ENCODE results near the gene ZFP92.

The ZFP92 gene

DNA sequence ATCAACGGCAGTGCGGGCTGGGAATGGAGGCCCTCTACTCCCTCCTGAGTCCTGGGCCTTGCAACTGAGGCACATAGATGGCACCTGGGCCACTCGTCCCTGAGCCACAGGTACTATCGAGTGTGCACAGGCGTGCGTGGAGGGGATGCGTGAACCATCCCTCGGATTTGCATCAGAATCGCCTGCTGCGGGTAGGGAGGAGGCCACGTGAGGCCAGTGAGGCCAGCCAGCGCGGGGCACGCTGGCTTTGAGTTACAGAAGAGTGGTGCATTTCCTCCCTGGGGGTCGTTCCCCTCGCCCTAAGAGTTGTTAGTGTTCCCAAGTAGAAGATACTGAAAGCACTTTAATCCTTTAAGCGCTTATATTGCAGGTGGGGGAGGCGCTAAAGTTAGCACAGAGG lies 10.6 kb downstream of the ZFP92 start:
- no peak overlapping the region for H3K27ac ChIP-seq
- H3K36me3 ChIP-seq (replicated peaks): no peaks in the 10 kb centered on the region
- no peaks in the 10 kb centered on the region for H3K27me3 ChIP-seq (replicated peaks)
- TF ChIP-seq, protein P1, sequence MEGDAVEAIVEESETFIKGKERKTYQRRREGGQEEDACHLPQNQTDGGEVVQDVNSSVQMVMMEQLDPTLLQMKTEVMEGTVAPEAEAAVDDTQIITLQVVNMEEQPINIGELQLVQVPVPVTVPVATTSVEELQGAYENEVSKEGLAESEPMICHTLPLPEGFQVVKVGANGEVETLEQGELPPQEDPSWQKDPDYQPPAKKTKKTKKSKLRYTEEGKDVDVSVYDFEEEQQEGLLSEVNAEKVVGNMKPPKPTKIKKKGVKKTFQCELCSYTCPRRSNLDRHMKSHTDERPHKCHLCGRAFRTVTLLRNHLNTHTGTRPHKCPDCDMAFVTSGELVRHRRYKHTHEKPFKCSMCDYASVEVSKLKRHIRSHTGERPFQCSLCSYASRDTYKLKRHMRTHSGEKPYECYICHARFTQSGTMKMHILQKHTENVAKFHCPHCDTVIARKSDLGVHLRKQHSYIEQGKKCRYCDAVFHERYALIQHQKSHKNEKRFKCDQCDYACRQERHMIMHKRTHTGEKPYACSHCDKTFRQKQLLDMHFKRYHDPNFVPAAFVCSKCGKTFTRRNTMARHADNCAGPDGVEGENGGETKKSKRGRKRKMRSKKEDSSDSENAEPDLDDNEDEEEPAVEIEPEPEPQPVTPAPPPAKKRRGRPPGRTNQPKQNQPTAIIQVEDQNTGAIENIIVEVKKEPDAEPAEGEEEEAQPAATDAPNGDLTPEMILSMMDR (IDR thresholded peaks at IDR 0.05; ENCODE audit: low read depth, low read length, missing control alignments): no peak
- in situ Hi-C loops (cut with HindIII; ENCODE audit: low pct_ligation_motif_present, low sequenced_read_pairs): no loop called here
- no peak for DNase-seq
- no peak overlapping the region for H3K4me3 ChIP-seq (ENCODE audit: low read depth, low read length)

DNA sequence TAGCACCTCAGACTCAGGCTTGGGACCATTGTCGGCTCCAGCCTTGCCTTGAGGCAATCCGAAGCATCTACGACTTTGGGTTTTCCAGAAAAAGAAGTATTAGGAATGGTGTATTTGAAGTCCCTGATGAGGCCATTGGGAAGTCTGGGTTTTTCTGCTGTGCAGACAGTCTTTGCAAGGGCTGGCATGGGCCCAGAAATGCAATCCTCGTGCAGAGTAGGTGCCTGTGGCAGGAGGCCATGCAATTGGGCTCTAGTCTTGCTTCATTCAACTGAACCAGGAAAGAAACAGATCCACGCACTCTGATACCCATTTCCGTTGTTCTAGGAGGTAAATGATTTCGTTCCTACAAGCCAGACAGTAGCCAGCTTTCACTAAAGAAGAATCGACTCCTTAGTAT lies 12.4 kb downstream of the ZFP92 start:
- in situ Hi-C loops (cut with HindIII; ENCODE audit: low pct_ligation_motif_present, low sequenced_read_pairs): no loop called here
- Histone ChIP-seq H3K27ac (no peak overlapping the region), H3K4me3 (ENCODE audit: low read depth, low read length) (no peak overlapping the region), H3K27me3 (replicated peaks) (no peaks in the 10 kb centered on the region), H3K36me3 (replicated peaks) (no peaks in the 10 kb centered on the region)
- no peak for DNase-seq
- TF ChIP-seq, protein P1 (IDR thresholded peaks at IDR 0.05; ENCODE audit: low read depth, low read length, missing control alignments): no peak

DNA sequence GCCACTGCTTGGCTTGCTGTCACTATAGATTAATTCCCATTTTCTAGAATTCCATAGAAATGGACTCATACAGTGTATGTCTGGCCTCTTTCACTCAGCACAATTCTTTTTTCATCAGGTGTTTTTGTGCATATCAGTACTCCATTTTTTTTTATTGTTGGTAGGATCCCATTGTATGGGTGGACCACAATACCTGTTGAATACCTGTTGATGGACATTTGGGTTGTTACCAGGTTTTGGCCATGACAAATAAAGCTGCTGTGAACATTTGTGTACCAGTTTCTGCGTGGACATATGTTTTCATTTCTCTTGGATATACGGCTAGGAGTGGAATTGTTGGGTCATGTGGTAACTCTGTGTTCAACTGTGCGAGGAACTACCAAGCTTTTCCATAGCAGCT lies 14.9 kb downstream of the ZFP92 start:
- Histone ChIP-seq H3K27me3 (replicated peaks) (no peaks in the 10 kb centered on the region), H3K36me3 (replicated peaks) (no peaks in the 10 kb centered on the region), H3K4me3 (ENCODE audit: low read depth, low read length) (no peak overlapping the region), H3K27ac (no peak overlapping the region)
- TF ChIP-seq, protein P1 (IDR thresholded peaks at IDR 0.05; ENCODE audit: low read depth, low read length, missing control alignments): no peak
- DNase-seq: no peak
- in situ Hi-C loops (cut with HindIII; ENCODE audit: low pct_ligation_motif_present, low sequenced_read_pairs): no loop called here

DNA sequence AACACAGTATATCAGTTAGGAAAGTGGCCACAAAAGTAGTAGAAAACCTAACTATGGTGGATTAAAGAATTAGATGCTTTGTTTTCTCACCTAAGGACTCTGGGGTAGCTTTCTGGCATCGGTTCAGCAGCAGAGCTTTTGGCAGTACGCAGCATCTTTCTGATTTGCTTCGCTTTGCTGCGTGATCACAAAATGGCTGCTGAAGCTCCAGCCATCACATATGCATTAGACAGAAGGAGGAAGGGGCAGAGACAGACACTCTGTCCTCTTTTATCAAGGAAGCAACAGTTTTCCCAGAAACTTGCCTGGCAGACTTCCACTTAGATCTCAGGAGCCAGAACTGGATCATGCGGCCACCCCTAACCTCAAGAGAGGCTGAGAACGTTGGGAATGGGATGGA lies 19.5 kb downstream of the ZFP92 start:
- in situ Hi-C loops (cut with HindIII; ENCODE audit: low pct_ligation_motif_present, low sequenced_read_pairs): no loop called here
- H3K36me3 ChIP-seq (replicated peaks): no peaks in the 10 kb centered on the region
- no peaks in the 10 kb centered on the region for H3K27me3 ChIP-seq (replicated peaks)
- no peak overlapping the region for H3K27ac ChIP-seq
- H3K4me3 ChIP-seq (ENCODE audit: low read depth, low read length): no peak overlapping the region
- DNase-seq: no peak
- TF ChIP-seq, protein P1 (IDR thresholded peaks at IDR 0.05; ENCODE audit: low read depth, low read length, missing control alignments): no peak

DNA sequence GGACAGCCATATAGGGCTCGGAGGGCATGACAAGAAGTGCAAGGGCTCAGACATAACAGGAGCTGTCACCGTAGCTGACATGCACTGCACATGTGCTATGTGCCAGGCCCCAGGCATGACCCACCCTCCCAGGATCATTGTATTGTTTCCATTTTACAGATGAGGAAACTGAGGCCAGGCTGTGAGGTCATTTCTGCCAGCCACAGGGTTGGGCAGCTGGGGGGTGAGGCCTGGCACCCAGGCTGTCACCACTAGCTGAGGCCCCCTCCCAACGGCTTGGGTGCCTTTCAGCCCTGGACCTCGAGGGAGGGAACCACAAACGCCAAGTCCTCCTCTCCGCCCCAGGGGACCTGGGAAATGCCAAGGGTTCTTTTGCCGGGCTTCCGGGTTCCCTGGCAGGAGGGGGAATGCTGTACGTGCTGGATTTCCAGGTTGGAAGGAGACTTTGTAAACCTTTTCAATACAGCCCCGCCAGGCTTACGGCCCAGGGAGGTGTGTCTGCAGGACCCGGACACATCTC lies 21.9 kb downstream of the ZFP92 start:
- TF ChIP-seq, protein P1 (IDR thresholded peaks at IDR 0.05; ENCODE audit: low read depth, low read length, missing control alignments): no peak
- H3K27ac ChIP-seq: no peak overlapping the region
- in situ Hi-C loops (cut with HindIII; ENCODE audit: low pct_ligation_motif_present, low sequenced_read_pairs): no loop called here
- H3K36me3 ChIP-seq (replicated peaks): no peaks in the 10 kb centered on the region
- no peak overlapping the region for H3K4me3 ChIP-seq (ENCODE audit: low read depth, low read length)
- DNase-seq: no peak
- no peaks in the 10 kb centered on the region for H3K27me3 ChIP-seq (replicated peaks)

DNA sequence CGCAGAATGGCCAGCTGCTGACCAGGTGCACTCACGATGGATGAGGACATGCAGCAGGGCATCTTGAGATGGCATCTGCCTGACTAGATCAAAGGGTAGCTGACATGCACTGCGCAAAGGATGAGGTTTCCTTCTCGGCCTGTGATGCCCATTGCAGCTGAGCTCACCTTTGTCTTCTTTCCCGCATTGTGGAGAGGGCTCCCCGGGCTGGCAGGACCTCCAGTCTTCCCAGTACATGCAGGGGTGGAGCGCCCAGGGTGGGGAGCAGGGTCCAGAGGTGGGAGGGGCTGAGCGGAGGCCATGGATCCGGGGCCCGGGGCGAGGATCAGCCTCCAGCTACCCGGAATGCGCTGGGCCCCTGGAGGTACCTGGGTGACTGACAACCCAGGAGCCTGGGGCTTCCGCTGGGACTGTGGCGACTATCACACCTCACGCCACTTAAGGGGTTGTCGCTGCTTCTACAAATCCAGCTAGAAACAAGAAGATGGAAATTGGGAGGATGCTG lies 22.6 kb downstream of the ZFP92 start:
- H3K27ac ChIP-seq: no peak overlapping the region
- DNase-seq: no peak
- H3K36me3 ChIP-seq (replicated peaks): no peaks in the 10 kb centered on the region
- in situ Hi-C loops (cut with HindIII; ENCODE audit: low pct_ligation_motif_present, low sequenced_read_pairs): no loop called here
- no peak overlapping the region for H3K4me3 ChIP-seq (ENCODE audit: low read depth, low read length)
- H3K27me3 ChIP-seq (replicated peaks): no peaks in the 10 kb centered on the region
- TF ChIP-seq, protein P1 (IDR thresholded peaks at IDR 0.05; ENCODE audit: low read depth, low read length, missing control alignments): no peak

All from brain microvascular endothelial cell (primary cell).